ENCODE data around the gene CPAMD8.

The CPAMD8 gene

GRCh38 chr19:16868423-16869130 lies 158.0 kb downstream of the CPAMD8 start:
- Histone ChIP-seq H3K36me3 (ENCODE audit: control insufficient read depth, insufficient read depth, low read length) (peaks cover 41% of the 10 kb centered on the region), H3K4me3 (replicated peaks; ENCODE audit: low read depth, low read length) (no peak overlapping the region), H3K27me3 (replicated peaks; ENCODE audit: control insufficient read depth, insufficient read depth, low read length) (no peaks in the 10 kb centered on the region)
- TF ChIP-seq CTCF (IDR thresholded peaks at IDR 0.05; ENCODE audit: insufficient read depth, low read length, poor library complexity, severe bottlenecking) = no peak
- no peak for DNase-seq (ENCODE audit: extremely low read depth, insufficient read length)

- peaks cover 37% of the 10 kb centered on the region for H3K36me3 ChIP-seq (ENCODE audit: control insufficient read depth, insufficient read depth, low read length)
- TF ChIP-seq CTCF (IDR thresholded peaks at IDR 0.05; ENCODE audit: insufficient read depth, low read length, poor library complexity, severe bottlenecking) = no peak
- no peak for DNase-seq (ENCODE audit: extremely low read depth, insufficient read length)
These were observed 159.4 kb downstream of the CPAMD8 start for GRCh38 chr19:16867211-16867610.

GRCh38 chr19:16862826-16863415 lies 163.7 kb downstream of the CPAMD8 start:
- no peak for TF ChIP-seq CTCF (IDR thresholded peaks at IDR 0.05; ENCODE audit: insufficient read depth, low read length, poor library complexity, severe bottlenecking)
- Histone ChIP-seq H3K36me3 (ENCODE audit: control insufficient read depth, insufficient read depth, low read length) (peaks cover 20% of the 10 kb centered on the region), H3K4me3 (replicated peaks; ENCODE audit: low read depth, low read length) (no peak overlapping the region), H3K27me3 (replicated peaks; ENCODE audit: control insufficient read depth, insufficient read depth, low read length) (no peaks in the 10 kb centered on the region)
- no peak for DNase-seq (ENCODE audit: extremely low read depth, insufficient read length)

More at GRCh38 chr19:16867211-16867610, 159.4 kb downstream of the CPAMD8 start:
- H3K27me3 ChIP-seq (replicated peaks; ENCODE audit: control insufficient read depth, insufficient read depth, low read length) = no peaks in the 10 kb centered on the region
- no peak overlapping the region for H3K4me3 ChIP-seq (replicated peaks; ENCODE audit: low read depth, low read length)

GRCh38 chr19:16861834-16862233 lies 164.8 kb downstream of the CPAMD8 start:
- H3K36me3 ChIP-seq (ENCODE audit: control insufficient read depth, insufficient read depth, low read length) = peaks cover 12% of the 10 kb centered on the region
- DNase-seq (ENCODE audit: extremely low read depth, insufficient read length) = no peak
- H3K27me3 ChIP-seq (replicated peaks; ENCODE audit: control insufficient read depth, insufficient read depth, low read length) = no peaks in the 10 kb centered on the region
- no peak for TF ChIP-seq CTCF (IDR thresholded peaks at IDR 0.05; ENCODE audit: insufficient read depth, low read length, poor library complexity, severe bottlenecking)
- H3K4me3 ChIP-seq (replicated peaks; ENCODE audit: low read depth, low read length) = no peak overlapping the region

GRCh38 chr19:16861011-16861410 lies 165.6 kb downstream of the CPAMD8 start:
- Histone ChIP-seq H3K4me3 (replicated peaks; ENCODE audit: low read depth, low read length) (no peak overlapping the region), H3K27me3 (replicated peaks; ENCODE audit: control insufficient read depth, insufficient read depth, low read length) (no peaks in the 10 kb centered on the region), H3K36me3 (ENCODE audit: control insufficient read depth, insufficient read depth, low read length) (peaks cover 8% of the 10 kb centered on the region)
- DNase-seq (ENCODE audit: extremely low read depth, insufficient read length) = no peak
- TF ChIP-seq CTCF (IDR thresholded peaks at IDR 0.05; ENCODE audit: insufficient read depth, low read length, poor library complexity, severe bottlenecking) = no peak

Measured in GM06990 (cell line).